Embryonic facial prominence (tissue), 1 donor: ENCODE measurements around the gene MN1.
A peak's percentile ranks its signal among the peaks of the same experiment; 100 is the strongest.

Experiments
- DNase-seq: peaks from one replicate; pipeline ENCODE4 v3.0.0-alpha.2; 2016; ENCODE audit errors: extremely low spot score

The MN1 gene

DNA sequence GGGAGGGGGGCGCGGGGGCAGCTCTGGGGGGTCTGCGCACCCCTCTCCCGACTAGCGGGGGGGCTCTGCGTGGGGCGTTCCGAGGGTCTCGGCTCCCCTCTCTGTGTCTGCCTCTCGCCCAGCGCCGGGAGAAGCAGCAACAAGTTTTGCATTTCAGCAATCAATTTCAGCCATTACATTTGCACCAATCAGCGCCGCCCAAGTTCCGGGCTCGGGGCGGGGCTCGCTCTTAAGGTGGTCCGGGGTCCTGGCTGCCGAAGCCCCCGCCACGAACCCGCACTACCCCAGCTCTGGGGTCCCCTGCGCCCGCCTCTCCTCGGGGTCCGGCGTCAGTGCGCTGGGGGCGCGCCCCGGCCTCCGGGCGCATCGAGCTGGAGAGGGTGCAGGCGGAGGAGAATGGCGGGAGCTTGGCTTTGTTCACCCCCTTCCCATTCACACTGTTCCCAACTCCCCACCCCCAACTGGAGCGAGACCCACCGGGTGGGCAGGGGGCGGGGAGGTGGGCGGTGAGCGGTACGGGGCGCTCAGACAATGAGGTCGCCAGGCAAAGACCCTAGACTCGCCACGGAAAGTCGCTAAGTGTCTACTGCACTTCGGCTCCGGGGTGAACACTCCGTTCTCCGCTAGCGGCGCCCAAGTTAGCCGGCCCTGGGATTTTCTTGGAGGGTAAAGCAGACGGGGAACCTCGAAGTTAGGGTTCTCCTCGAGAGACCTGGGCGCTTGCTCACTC is at the start of gene MN1:
Gene MN1, minus strand, starts transcription at position 141 of the 730 bp plus-strand sequence. CDS start 1,213 bp downstream, outside the sequence.
- DNase-seq, result peak; percentile 87

GRCh38 chr22:27850000-27850521 is 48.5 kb upstream of the MN1 start:
- no peak for DNase-seq

DNA sequence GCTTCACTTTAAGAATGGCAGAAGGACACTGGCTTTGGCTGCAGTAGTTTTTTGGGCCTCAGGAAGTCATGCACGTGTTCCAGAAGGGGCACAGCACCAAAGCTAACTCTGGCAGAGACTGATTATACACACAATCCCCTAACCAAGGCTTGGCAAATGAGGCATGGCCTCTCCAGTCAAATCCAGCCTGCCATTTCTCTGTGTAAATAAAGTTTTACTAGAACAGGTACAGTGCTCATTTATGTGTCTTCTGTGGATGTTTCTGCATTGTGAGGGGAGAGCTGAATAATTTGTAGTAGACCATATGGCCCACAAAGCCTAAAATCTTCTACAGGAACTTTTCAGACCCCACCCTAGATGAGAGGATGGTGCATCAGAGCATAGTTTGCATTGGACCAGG is 46.4 kb upstream of the MN1 start:
- no peak for DNase-seq

DNA sequence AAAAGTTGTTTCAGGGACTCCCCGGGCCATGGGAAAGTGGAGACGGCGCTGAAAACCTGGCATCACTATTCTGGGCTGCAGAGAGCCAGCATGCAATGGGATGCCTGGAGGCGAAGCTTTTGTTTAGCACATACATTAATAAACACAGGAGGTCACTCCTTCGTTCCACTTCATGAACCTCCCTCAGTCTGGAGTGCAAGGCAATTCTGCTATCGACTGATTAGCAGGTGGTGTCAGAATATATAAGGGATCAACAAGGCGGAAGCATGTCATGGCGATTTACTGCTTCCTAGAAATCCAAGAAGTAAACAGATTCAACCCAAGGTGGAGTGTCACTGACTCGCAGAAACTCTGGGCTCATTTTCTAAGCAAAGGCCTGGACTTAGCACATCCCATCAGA is 45.4 kb upstream of the MN1 start:
- DNase-seq, result no peak

DNA sequence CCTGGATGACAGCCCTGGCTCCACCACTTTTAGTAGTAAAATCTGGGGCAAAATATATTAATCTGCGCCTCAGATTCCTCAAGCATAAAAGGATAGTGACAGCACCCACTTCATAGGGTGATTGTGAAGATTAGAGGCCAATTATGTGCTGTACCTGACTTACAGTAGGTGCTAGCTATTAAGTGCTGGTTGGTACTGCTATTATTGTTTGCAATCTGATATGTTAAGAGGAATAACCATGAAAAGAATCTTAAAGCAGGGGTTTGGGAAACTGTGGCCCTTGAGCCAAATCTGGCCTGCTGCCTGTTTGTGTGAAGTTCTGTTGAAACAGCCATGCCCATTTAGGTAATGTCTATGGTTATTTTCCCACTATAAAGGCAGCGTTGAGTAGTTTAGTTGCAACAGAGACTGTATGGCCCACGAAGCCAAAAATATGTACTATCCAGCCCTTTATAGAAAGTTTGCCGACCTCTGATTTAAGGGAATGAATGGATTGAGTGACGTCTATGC is 44.7 kb upstream of the MN1 start:
- no peak for DNase-seq

DNA sequence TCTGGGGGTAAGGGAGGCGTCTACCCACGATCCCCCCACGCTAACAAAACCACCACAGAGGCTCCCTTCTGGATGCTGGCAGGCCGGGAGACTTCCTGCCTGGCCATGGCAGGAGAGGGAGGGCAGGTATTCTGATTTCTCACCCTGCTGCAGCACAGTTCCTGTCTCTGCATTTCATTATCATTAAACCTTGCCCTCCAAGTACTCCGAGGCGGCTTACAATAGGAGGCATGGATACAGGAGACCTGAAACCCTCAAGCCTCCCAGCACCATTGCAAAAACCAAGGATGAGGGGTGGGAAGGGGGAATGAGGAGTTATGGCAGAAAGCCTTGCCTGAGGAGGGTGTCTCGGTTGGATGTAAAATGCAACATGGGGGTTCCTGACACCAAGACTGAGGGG is 44.1 kb upstream of the MN1 start:
- DNase-seq, result no peak

DNA sequence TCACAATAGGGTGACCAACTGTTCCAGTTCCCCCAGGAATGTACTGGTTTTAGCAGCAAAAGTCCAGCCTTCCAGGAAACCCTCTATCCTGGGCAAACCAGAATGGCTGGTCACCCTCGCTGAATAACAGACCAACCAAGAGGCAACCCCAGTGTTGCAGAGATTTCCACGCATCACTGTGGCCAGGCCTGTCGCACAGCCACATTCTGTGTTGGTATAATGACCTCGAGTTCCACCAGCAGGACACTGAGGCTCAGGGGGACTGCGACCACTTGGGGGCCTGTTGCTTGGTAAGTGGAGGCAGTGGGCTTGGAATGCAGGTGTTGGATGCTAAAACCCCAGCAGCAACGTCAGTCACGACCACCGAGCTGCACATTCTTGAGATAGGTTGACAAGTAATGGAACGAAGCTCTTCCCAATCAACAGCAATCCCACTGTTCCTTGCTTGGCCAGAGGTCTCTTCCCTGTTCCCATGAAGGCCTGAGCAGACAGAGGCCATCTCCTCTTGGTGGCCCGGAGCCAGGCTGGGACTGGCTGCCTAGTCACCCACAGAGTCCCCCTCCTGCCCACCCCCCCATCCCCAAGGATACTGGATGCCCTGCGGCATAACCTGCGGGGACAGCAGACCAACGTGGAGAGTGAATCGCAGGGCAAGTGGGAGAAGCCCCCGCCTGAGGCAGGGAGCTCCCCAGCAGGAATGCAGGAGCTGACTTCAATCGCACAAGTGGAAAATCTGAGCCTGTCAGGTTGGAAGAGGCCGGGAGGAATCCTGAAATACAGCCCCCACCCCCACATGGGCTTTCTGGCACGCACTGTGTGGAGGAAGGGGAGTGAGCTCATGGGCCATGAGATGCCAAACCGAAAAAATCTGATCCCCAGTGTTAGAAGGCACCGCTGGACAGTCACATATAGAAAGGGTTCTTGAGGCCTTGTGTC is 43.4 kb upstream of the MN1 start:
- DNase-seq, result peak; percentile 60

- no peak for DNase-seq
These were observed 42.7 kb upstream of the MN1 start for GRCh38 chr22:27844256-27844655.

DNA sequence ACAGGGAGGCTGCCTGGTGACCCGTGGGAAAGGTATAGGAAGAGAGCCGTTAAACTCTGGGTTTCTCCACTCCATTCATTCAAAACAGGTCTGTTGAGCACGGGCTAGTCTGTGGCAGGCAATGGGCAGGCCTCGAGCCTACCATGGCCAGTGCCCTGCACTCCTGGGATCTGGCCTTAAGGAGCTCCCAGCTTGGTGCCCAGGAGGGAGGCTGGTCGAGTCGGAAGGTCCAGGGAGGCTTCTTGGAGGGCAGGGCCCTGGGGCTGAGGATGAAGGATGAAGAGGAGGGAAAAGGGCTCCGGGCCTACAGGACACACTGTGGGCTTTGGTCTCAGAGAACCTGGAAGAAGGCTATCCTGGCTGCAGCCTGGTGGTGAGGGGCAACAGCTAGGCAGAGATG is 41.9 kb upstream of the MN1 start:
- DNase-seq, result no peak

DNA sequence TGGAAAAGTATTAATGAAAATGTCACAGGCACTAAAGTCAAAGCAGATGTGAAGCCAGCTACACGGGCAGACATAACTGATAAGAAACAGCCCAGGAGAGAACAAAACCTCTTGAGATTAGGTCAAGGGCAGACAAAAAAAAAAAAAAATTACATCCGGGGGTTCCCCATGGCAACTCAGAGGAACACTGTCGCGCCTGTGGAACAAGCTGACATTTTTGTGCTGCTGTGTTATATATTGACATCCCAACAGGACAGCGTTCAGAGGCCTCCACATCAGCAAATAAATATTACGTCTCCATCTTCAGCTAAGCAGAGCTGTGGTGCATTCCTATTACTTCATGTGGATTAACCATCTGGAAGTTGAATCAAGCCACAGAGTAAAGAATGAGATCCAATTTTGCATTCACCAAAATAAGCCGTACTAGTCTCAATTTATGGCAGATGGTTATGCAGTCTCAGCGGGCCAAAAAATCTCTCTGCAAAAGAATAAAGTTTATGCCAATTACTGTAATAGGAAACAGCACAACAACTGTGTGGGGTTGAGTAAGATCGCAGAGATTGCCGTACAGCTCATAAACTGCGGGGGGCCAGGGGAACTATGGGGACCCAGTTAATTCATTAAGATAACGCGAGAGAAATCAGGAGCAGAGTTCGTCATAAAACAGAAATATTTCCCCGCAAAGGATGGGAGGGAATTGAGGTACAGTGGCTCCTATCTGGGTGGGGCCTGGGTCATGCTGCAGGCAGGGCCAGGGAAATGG is 41.3 kb upstream of the MN1 start:
- peak; percentile 91 for DNase-seq

- no peak for DNase-seq
These were observed 40.6 kb upstream of the MN1 start for GRCh38 chr22:27842201-27842600.

GRCh38 chr22:27840436-27840835 is 38.9 kb upstream of the MN1 start:
- DNase-seq, result no peak

DNA sequence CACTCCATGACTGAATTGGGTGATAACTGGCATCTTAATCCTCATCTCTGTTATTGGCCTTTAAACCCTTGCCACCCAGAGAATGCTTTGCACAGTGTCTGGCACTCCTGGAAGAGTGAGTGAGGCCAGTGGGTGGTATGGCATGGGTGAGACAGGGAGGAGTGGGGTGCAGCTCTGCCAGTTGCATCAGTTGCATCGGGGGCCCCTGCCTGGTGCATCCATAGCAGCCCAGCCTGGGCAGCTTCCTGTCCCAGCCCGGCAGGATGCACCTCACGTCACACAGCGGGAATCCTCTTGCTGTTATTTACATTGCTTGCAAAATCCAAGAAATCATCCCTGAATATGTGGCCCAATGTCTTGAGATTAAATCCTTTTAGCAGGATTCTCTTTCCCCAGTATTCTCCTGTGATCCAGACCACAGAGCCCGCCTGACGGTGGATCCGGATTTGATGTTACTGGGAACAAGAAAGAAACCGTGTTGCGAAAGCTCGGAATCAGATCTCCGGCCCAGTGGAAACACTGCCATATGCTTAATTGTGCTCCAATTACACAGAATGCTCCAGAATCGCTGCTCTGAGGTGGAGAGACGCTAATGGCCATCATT is 37.6 kb upstream of the MN1 start:
- no peak for DNase-seq

- peak; percentile 71 for DNase-seq
These were observed 34.6 kb upstream of the MN1 start for GRCh38 chr22:27836181-27836580.

DNA sequence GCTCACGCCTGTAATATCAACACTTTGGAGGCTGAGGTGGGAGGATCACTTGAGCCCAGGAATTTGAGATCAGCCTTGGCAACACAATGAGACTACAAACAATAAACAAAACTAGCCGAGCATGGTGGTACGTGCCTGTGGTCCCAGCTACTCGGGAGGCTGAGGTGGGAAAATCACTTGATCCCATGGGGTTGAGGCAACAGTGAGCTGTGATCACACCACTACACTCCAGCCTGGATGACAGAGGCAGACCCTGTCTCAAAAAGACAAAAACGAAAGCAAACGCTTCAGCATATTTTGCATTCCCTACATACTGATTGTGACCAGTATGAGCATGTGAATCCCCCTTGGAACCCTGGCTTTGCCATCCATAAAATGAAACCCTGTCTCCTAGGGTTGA is 33.9 kb upstream of the MN1 start:
- no peak for DNase-seq

DNA sequence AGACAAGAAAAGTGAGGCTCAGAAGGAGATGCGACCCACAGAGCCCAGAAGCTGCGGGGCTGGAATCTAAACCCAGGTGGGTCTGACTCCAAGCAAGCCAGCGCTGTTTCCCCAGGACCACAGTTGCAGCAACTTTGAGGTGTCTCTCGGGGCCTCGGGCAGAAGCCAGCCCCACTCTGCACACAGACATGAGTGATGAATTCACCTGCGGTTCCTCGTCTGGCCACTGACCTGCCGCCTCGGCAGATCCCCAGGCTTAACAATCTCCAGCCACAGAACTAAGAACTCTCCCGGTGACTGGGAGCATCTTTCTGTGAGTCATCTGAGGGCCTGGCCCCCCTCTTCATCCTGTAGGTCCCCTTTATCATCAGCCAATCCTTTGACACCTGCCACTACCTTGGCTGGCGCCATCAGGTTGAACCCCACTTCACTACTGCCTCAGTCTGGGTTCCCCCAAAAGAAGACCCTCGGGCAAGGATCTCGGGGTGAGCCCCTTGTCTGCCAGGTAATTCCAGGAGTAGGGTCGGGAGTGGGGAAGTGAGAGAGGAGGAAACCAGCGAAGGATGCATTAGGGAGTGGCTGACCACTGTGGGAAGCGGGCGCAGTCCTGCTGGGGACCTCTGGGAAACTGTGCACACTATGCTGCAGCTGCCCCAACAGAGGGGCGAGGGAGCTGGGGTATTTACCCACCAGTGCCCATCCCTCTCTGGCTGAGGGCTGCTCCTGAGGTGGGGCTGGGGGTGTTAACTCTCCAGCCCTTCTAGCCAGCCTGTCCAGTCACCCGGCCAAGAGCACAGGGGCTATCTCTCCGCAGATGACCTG is 33.0 kb upstream of the MN1 start:
- DNase-seq, result no peak

- DNase-seq, result no peak
These were observed 32.2 kb upstream of the MN1 start for GRCh38 chr22:27833803-27834202.

- no peak for DNase-seq
These were observed 31.1 kb upstream of the MN1 start for GRCh38 chr22:27832606-27833005.

GRCh38 chr22:27829620-27830019 is 28.1 kb upstream of the MN1 start:
- no peak for DNase-seq
